BJ (cell line): ENCODE results near the gene C1orf141. TPM values are rescaled to one million over a fixed set of nuclear protein-coding genes. Genes with fewer than 3 reads are reported as not detected.

Experiments
- CTCF ChIA-PET: fragments of 350-600 bp; formaldehyde crosslinking; extraction: SDS; loops from one replicate; lab custom pipeline; 2021; ENCODE audit warnings: antibody characterized with exemption, inconsistent platforms; lab: Yijun Ruan, JAX
- POLR2A ChIA-PET: fragments of 300-600 bp; sonication (Branson Sonifier 250); formaldehyde crosslinking; extraction: SDS; loops from one replicate; lab custom pipeline; 2021; ENCODE audit warnings: antibody characterized with exemption; lab: Charles Lee
- DNase-seq: peaks from one replicate; pipeline ENCODE4 v3.0.0-alpha.2; 2011; ENCODE audit warnings: low read depth
- H3K27me3 ChIP-seq: 2 replicates; pipeline ENCODE4 v1.6.0; 2011; ENCODE audit warnings: low read length; ENCODE audit not compliant: control insufficient read depth, insufficient read depth
- H3K36me3 ChIP-seq: 2 replicates; pipeline ENCODE4 v1.5.1; 2011; ENCODE audit warnings: low read length; ENCODE audit not compliant: control insufficient read depth, insufficient read depth
- H3K4me3 ChIP-seq: 2 replicates; pipeline ENCODE4 v1.5.1; 2011; ENCODE audit warnings: low read depth, mild to moderate bottlenecking, control low read depth, low read length
- polyA plus RNA-seq: library from polyadenylated mRNA; depleted of rRNA; stranded (reverse); fragments of >200 nt; gene quantifications from 2 replicates; pipeline ENCODE4 v1.2.3, GENCODE V29; 2011
- TF ChIP-seq, protein P1 (sequence below): IDR thresholded peaks from 2 replicates; pipeline ENCODE4 v1.5.1; 2011; ENCODE audit warnings: low read depth, mild to moderate bottlenecking, control low read depth, inconsistent platforms, low read length, moderate library complexity; ENCODE audit not compliant: insufficient read depth

The C1orf141 gene
- polyA plus RNA-seq, 1 experiment, result not detected

DNA sequence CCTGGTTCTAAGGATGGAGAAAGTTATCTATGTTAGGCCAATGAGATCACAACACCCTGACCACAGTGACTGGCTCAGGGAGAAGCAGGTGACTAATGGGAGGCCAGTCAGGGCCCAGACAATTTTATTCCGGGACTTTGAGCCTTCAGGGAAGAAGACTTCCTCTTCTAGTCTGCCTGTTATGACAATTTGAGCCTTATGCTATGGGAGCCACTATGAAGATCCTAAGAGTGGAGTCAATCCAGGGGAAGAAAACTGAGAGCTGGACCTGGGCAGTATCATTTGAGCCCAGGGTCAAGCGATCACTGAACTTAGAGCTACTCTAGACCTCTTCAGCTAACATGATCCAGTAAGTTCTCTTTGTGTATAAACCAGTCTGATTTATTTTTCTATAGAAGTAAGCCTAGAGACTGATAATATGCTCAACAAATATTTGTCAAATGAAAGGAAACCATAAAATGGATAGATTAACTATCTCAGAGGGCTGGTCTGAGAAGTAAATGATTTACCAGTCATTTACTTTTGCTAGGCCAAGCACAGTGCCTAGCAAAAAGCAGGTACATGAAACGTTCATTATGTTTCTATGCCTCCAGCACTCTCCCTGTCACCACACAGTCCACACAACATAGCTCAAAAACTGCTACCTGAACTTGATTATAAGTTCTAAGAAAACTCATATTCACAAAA lies 4.2 kb upstream of the C1orf141 start:
- ChIA-PET POLR2A (no interaction called here), CTCF (interaction anchor here (4.8 kb wide), 1 partner anchor 10 kb away, joined by 29 read pairs; no protein-coding TSS in a partner anchor)
- Histone ChIP-seq H3K27me3 (no peaks in the 10 kb centered on the region), H3K36me3 (no peaks in the 10 kb centered on the region), H3K4me3 (no peak overlapping the region)
- DNase-seq, result no peak
- TF ChIP-seq, protein P1, sequence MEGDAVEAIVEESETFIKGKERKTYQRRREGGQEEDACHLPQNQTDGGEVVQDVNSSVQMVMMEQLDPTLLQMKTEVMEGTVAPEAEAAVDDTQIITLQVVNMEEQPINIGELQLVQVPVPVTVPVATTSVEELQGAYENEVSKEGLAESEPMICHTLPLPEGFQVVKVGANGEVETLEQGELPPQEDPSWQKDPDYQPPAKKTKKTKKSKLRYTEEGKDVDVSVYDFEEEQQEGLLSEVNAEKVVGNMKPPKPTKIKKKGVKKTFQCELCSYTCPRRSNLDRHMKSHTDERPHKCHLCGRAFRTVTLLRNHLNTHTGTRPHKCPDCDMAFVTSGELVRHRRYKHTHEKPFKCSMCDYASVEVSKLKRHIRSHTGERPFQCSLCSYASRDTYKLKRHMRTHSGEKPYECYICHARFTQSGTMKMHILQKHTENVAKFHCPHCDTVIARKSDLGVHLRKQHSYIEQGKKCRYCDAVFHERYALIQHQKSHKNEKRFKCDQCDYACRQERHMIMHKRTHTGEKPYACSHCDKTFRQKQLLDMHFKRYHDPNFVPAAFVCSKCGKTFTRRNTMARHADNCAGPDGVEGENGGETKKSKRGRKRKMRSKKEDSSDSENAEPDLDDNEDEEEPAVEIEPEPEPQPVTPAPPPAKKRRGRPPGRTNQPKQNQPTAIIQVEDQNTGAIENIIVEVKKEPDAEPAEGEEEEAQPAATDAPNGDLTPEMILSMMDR, result no peak

- TF ChIP-seq, protein P1, result no peak
- POLR2A ChIA-PET, result no interaction called here
- no peak for DNase-seq
- Histone ChIP-seq H3K4me3 (no peak overlapping the region), H3K36me3 (no peaks in the 10 kb centered on the region), H3K27me3 (no peaks in the 10 kb centered on the region)
- CTCF ChIA-PET, result interaction anchor here (4.8 kb wide), 1 partner anchor 11 kb away, joined by 29 read pairs; no protein-coding TSS in a partner anchor
Measured at GRCh38 chr1:67137307-67137753, 2.6 kb upstream of the C1orf141 start.

- CTCF ChIA-PET, result interaction anchor here (0.6 to 4.8 kb wide), 4 partner anchors 10 to 139 kb away, joined by 3 to 29 read pairs (median 4); no protein-coding TSS in a partner anchor
- peak; percentile 83 for DNase-seq
- no peaks in the 10 kb centered on the region for H3K27me3 ChIP-seq
- no peak overlapping the region for H3K4me3 ChIP-seq
- POLR2A ChIA-PET, result interaction anchor here (0.6 kb wide), 1 partner anchor 81 kb away, joined by 3 read pairs; the partner anchor contains the start of gene SLC35D1
- H3K36me3 ChIP-seq, result no peaks in the 10 kb centered on the region
- TF ChIP-seq, protein P1, result no peak
Measured at GRCh38 chr1:67135354-67135753, 584 bp upstream of the C1orf141 start.

DNA sequence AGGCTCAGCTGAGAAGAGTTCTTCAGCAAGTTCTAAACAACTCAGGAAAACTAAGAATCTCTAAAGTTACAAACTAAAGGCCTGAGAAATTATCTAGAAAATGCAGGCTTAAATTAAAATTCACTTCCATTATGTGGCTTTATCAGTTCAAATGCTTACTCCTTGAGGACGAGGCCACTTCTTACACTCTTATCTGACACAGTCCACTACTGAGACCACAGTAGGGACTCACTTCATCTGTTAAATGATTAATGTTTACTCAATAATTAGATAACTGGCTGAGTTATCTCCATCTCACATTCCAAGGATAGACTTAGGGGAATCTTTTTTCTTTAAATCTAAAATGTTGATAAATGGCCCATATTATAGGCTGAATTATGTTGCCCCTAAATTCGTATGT lies 1.6 kb downstream of the C1orf141 start:
- H3K27me3 ChIP-seq, result no peaks in the 10 kb centered on the region
- DNase-seq, result no peak
- no peak overlapping the region for H3K4me3 ChIP-seq
- TF ChIP-seq, protein P1, result no peak
- H3K36me3 ChIP-seq, result no peaks in the 10 kb centered on the region
- CTCF ChIA-PET, result no interaction called here
- POLR2A ChIA-PET, result no interaction called here

GRCh38 chr1:67130673-67131072 lies 4.1 kb downstream of the C1orf141 start:
- ChIA-PET POLR2A (no interaction called here), CTCF (interaction anchor here (0.8 to 1.3 kb wide), 2 partner anchors 9 to 18 kb away, joined by 4 read pairs; no protein-coding TSS in a partner anchor)
- no peaks in the 10 kb centered on the region for H3K27me3 ChIP-seq
- H3K36me3 ChIP-seq, result no peaks in the 10 kb centered on the region
- TF ChIP-seq, protein P1, result no peak
- no peak for DNase-seq
- no peak overlapping the region for H3K4me3 ChIP-seq
